Measurements from ENCODE around the gene SENP7.
"Not testable (repeated sequence)": the region's sequence is repeated elsewhere in the genome, so short reads cannot be mapped to it uniquely, and the experiment has no call there.

SENP7 gene

DNA sequence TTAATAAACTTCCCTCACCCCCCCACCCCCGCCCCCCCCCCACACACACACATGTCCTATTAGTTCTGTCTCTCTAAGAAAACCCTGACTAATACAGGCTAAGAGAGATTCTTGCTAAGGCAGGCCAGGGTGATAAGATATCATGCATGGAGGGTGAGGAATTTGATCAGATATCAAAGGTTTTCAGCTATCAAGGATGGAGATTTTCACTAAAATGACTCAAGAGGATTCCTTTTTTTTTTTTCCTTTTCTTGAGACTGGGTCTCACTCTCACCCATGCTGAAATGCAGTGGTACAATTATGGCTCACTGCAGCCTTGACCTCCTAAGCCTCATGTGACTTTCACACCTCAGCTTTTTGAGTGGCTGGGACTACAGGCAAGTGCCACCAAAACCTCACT, 14.9 kb upstream of the SENP7 start:
- no peak for DNase-seq (ENCODE audit: low spot score)

DNA sequence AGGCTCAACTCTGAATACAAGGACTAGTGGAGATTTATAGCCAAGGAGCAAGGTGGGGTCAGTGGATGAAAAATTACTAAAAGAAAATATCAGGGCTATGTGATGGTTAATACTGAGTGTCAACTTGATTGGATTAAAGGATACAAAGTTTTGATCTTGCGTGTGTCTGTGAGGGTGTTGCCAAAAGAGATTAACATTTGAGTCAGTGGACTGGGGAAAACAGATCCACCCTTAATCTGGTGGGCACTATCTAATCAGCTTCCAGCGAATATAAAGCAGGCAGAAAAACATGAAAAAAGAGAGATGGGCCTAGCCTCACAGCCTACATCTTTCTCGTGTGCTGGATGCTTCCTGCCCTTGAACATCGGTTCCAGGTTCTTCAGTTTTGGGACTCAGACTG, 14.4 kb upstream of the SENP7 start:
- no peak for DNase-seq (ENCODE audit: low spot score)

- peak; percentile 73 for DNase-seq (ENCODE audit: low spot score)
These were observed 8.2 kb upstream of the SENP7 start for GRCh38 chr3:101521211-101521701.

- DNase-seq (ENCODE audit: low spot score), result no peak
These were observed 6.8 kb upstream of the SENP7 start for GRCh38 chr3:101519685-101520365.

DNA sequence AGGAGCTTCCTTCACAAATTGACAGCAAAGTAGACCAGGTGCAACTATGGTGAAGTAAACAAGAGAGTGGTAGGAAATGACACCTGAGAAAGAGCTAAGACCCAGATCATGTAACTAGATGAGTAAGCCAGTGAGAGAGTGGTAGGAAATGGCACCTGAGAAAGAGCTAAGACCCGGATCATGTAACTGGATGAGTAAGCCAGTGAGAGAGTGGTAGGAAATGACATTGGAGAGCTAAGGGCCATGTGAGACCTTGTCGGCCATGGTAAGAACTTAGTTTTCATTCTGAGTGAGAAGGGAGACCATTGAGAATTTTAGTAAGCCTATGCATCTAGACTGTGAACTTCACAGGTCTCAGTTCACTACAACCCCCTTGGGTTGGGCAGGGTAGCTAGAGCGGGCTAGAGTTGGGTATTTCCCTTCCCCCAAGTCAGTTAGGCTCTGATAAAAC, 5.4 kb upstream of the SENP7 start:
- peak; percentile 84 for DNase-seq (ENCODE audit: low spot score)

GRCh38 chr3:101513419-101513986, 491 bp upstream of the SENP7 start:
- DNase-seq (ENCODE audit: low spot score), result no peak

GRCh38 chr3:101512396-101512645, 691 bp downstream of the SENP7 start:
- peak; percentile 35 for DNase-seq (ENCODE audit: low spot score)

DNA sequence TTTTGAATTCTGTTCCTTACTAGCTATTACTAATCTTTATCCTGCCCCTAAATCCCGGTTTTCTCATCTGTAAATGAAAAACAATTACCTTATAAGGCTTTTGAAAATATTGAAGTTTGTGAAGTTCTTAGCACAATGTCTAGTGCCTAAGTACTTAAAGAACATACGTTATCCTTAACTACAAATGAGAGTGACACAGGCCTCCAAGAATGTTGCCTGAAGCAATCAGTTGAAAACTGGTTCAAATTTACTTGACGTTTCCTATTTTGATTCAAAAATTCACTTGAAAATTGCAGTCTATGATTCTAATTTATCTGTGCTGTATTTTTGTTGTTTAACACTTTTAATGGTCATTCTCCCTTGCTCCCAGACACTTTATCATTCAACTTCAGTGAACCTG, 3.2 kb downstream of the SENP7 start:
- DNase-seq (ENCODE audit: low spot score), result no peak

- DNase-seq (ENCODE audit: low spot score), result no peak
These were observed 3.7 kb downstream of the SENP7 start for GRCh38 chr3:101509281-101509680.

- DNase-seq (ENCODE audit: low spot score), result no peak
These were observed 11.2 kb downstream of the SENP7 start for GRCh38 chr3:101501783-101502182.

DNA sequence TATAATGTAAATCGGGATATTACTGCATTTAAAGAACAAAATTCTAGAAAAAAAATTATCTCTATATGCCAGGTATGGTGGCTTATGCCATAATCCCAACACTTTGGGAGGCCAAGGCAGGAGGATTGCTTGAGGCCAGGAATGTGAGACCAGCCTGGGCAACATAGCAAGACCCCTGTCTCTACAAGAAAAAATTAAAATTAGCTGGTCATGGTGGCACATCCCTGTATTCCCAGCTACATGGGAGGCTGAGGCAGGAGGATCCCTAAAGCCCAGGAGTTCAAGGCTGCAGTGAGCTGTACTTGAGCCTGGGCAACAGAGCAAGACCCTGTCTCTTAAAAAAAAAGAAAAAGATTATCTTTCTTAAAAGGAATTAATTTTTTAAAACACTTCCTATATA, 12.8 kb downstream of the SENP7 start:
- DNase-seq (ENCODE audit: low spot score), result no peak

- no peak for DNase-seq (ENCODE audit: low spot score)
These were observed 15.2 kb downstream of the SENP7 start for GRCh38 chr3:101497803-101498202.

DNA sequence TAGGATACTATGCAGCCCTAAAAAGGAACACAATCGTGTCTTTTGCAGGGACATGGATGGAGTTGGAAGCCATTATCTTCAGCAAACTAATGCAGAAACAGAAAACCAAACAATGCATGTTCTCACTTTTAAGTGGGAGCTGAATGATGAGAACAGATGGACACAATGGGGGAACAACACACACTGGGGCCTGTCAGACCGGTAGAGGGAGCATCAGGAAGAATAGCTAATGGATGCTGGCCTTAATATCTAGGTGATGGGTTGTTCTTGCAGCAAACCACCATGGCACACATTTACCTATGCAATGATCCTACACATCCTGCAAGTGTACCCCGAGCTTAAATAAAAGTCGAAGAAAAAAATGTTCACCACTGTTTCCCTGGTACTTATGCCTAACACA, 17.5 kb downstream of the SENP7 start:
- no peak for DNase-seq (ENCODE audit: low spot score)

DNA sequence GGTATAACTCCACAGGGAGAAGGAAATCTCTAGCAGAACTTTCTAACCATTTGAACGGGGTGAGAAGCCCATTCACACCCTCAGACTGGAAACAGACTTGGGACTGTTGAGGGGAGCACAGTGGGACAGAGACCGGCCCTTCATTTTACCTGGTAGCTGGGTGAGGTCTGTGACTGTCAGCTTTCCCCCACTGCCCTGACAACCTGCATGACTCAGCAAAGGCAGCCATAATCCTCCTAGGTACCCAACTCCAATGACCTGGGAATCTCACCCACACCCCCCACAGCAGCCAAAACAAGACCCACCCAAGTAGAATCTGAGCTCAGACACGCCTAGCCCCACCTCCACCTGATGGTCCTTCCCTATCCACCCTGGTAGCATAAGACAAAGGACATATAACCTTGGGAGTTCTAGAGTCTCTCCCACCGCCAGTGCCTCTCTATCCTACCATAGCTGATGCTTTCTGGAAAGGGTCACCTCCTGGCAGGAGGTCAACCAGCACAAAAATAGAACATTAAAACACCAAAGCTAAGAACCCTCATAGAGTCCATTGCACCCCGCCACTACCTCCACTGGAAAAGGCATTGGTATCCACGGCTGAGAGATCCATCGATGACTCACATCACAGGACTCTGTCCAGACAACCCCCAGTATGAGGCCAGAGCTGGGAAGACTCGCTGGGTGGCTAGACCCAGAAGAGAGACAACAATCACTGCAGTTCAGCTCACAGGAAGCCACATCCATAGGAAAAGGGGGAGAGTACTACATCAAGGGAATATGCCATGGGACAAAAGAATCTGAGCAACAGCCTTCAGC, 28.0 kb downstream of the SENP7 start:
- DNase-seq (ENCODE audit: low spot score), result no peak

DNA sequence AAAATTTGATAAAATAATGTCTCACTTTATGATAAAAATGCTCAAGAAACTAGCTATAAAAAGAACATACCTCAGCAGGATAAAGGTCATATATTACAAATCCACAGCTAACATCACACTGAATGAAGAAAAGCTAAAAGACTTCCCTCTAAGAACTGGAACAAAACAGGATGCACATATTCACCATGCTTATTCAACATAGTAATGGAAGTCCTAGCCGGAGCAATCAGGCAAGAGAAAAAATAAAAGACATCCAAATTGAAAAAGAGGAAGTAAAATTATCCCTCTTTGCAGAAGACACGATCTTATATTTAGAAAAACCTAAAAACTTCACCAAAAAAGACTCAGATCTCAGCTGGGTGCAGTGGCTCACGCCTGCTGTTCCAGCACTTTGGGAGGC, 34.0 kb downstream of the SENP7 start:
- DNase-seq (ENCODE audit: low spot score), result no peak

DNA sequence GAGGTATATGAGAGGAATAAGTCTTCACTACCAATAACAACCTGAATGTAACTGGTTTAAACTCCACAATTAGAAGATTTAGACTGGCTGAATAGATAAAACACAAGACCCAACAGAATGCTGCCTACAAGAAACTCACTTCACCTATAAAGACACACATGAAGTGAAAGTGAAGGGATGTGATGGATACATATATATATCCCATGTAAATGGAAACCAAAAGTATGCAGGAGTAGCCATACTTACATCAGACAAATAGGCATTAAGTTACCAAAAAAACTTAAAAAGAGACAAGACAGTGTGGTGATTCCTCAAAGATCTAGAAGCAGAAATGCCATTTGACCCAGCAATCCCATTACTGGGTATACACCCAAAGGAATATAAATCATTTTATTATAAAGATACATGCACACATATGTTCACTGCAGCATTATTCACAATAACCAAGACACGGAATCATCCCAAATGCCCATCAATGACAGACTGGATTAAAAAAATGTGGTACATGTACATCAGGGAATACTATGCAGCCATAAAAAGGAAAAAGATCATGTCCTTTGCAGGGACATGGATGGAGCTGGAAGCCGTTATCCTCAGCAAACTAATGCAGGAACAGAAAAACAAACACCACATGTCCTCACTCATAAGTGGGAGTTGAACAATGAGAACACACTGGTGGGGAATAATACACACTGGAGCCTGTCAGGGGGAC, 38.0 kb downstream of the SENP7 start:
- not testable (repeated sequence) for DNase-seq (ENCODE audit: low spot score)

DNA sequence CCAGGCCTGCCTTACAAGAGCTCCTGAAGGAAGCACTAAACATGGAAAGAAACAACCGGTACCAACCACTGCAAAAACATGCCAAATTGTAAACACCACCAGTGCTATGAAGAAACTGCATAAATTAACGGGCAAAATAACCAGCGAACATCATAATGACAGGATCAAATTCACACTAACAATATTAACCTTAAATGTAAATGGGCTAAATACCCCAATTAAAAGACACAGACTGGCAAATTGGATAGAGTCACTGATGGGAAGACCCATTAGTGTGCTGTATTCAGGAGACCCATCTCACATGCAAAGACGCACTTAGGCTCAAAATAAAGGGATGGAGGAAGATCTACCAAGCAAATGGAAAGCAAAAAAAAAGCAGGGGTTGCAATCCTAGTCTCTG, 44.3 kb downstream of the SENP7 start:
- not testable (repeated sequence) for DNase-seq (ENCODE audit: low spot score)

- DNase-seq (ENCODE audit: low spot score), result not testable (repeated sequence)
These were observed 45.7 kb downstream of the SENP7 start for GRCh38 chr3:101467310-101467663.

DNA sequence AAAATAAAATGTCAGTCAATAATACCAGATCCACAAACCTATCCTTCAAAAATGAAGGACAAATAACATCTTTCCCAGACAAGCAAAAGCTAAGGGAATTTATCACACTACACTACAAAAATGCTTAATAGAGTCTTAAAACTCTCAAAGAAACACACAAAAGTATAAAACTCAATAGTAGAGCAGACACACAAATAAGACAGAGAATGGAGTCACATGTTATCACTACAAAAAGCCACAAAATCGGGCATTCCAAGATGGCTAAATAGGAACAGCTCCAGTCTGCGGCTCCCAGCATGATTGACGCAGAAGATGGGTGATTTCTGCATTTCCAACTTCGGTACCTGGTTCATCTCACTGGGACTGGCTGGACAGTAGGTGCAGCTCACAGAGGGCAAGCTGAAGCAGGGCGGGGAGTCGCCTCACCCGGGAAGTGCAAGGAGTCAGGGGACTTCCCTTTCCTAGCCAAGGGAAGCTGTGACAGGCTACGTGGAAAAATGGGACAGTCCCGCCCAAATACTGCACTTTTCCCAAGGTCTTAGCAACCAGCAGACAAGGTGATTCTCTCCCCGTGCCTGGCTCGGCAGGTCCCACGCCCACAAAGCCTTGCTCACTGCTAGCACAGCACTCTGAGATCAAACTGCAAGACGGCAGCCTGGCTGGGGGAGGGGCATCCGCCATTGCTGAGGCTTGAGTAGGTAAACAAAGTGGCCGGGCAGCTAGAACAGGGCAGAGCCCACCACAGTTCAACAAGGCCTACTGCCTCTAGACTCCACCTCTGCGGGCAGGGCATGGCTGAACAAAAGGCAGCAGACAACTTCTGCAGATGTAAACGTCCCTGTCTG, 46.3 kb downstream of the SENP7 start:
- DNase-seq (ENCODE audit: low spot score), result peak; percentile 27

DNA sequence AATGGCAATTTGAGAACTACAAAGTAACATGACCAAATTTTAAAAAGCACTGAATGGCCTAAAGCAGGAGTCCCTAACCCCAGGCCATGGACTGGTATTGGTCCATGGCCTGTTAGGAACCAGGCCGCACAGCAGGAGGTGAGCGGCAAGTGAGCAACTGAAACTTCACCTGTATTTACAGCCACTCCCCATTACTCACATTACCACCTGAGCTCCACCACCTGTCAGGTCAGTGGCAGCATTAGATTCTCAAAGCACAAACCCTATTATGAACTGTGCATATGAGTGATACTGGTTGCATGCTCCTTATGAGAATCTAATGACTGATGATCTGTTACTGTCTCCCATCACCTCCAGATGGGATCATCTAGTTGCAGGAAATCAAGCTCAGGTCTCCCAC, 48.8 kb downstream of the SENP7 start:
- no peak for DNase-seq (ENCODE audit: low spot score)

DNA sequence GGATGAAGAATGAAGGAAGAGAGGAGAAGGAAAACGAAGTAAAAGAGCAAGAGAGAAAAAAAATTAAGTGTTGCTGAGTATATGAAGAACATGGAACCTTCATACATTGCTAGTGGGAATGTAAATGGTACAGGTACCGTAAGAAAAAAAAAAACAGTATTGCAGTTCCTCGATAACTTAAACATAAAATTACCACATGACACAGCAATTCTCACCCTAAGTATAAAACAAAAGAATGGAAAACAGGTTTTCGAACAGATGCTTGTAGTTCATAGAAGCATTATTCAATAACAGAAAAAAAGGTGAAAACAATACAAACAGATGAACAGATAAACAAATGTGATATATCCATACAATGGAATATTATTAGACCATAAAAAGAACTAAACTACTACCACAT, 51.6 kb downstream of the SENP7 start:
- no peak for DNase-seq (ENCODE audit: low spot score)

- no peak for DNase-seq (ENCODE audit: low spot score)
These were observed 54.6 kb downstream of the SENP7 start for GRCh38 chr3:101458387-101458786.
